Mammary epithelial cell (primary cell): ENCODE measurements around the gene NDUFA8.

Experiments
- CTCF ChIP-seq, 2 donors: IDR thresholded peaks in 1 of 2; conservative IDR thresholded peaks in 1 of 2; 2 replicates each; pipeline ENCODE4 v1.5.1; 2011 to 2012; ENCODE audit warnings: inconsistent platforms in 2 of 2, low read length in 2 of 2, mild to moderate bottlenecking in 2 of 2, control low read depth in 1 of 2, low read depth in 1 of 2; ENCODE audit not compliant: insufficient read depth in 1 of 2; ENCODE audit errors: extremely low read depth in 1 of 2
- EZH2 ChIP-seq: IDR thresholded peaks from 2 replicates; pipeline ENCODE4 v1.6.1; 2012; ENCODE audit warnings: low read length, inconsistent platforms, borderline replicate concordance

DNA sequence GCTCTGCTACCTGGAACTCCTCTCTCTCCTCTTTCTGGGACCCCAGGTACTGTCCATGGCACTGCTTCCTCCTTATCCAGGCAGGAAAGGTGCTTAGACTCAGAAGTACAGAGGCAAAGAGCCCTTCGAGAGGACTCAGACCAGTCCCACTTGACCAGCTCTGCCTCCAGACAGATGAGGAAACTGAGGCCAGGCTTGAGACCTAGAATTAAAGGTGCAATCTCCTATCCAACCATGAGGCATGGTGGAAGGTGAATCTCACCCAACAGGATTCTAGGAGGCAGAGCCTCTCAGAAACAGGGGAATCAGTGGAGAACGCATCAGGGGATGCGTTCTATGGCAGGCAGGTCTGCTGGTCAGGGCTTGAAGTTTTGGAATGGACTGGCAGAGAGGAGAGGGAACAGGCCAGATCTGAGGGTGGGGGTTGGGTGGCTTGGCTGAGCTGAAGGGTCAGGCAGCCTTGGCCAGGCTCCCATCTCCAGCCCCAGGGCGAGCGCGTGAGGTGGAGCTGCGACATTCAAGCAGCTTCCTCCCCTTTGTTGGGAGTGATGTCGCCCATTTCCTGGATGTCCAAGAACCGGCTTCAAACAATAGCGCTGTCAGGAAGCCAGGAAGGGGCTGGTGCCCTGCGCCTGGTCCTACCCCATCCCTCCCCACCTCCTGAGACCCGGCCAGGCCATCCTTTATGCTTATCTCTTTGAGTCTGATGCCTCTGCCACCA is 26.2 kb downstream of the NDUFA8 start:
- TF ChIP-seq CTCF (conservative IDR thresholded peaks at IDR 0.05 in 1 of 2, IDR thresholded peaks at IDR 0.05 in 1 of 2; ENCODE audit: extremely low read depth in 1 of 2, insufficient read depth in 1 of 2, low read depth in 1 of 2, low read length in 2 of 2), result no peak
- TF ChIP-seq EZH2, result no peak
